WTC11 (cell line): Measurements from ENCODE around the gene TDP1. TPM values are rescaled to one million over a fixed set of nuclear protein-coding genes. Genes with fewer than 3 reads are reported as not detected.

Source experiments
- ATAC-seq: fragments of 200-7000 bp; cut with Tn5 transposase; 2 replicates; pipeline ENCODE4 v1.10.0; 2021; ENCODE audit warnings: mild to moderate bottlenecking, moderate library complexity
- CTCF ChIA-PET: fragments of 300-600 bp; sonication (Branson Sonifier 250); formaldehyde crosslinking; loops from one replicate; lab custom pipeline; 2021; ENCODE audit warnings: antibody characterized with exemption; lab: Charles Lee
- POLR2A ChIA-PET: fragments of 350-600 bp; sonication (Branson Sonifier 250); formaldehyde crosslinking; loops from one replicate; lab custom pipeline; 2021; ENCODE audit warnings: antibody characterized with exemption; lab: Charles Lee
- DNase-seq: peaks from one replicate; pipeline ENCODE4 v3.0.0; 2021; ENCODE audit warnings: low spot score
- H3K27ac Mint-ChIP-seq: 2 replicates; pipeline ENCODE4 v1.8.0; 2021; ENCODE audit warnings: mixed read lengths
- H3K27me3 Mint-ChIP-seq: 2 replicates; pipeline ENCODE4 v1.8.0; 2021; ENCODE audit warnings: low read depth, mild to moderate bottlenecking, moderate library complexity, mixed read lengths
- H3K36me3 Mint-ChIP-seq: 2 replicates; pipeline ENCODE4 v1.8.0; 2021; ENCODE audit warnings: mixed read lengths
- H3K4me1 Mint-ChIP-seq: 2 replicates; pipeline ENCODE4 v1.8.0; 2022; ENCODE audit warnings: mixed read lengths
- H3K4me3 Mint-ChIP-seq: 2 replicates; pipeline ENCODE4 v1.8.0; 2021; ENCODE audit warnings: mild to moderate bottlenecking, moderate library complexity, mixed read lengths
- H3K9me3 Mint-ChIP-seq: 2 replicates; pipeline ENCODE4 v1.8.0; 2021; ENCODE audit warnings: mixed read lengths
- FOXJ3 ChIP-seq: sonication (generic); formaldehyde crosslinking; IDR thresholded peaks from 2 replicates; pipeline ENCODE4 v1.9.0; 2021; ENCODE audit warnings: missing genetic modification reagents, mild to moderate bottlenecking, borderline replicate concordance
- FOXP1 ChIP-seq: sonication (generic); formaldehyde crosslinking; IDR thresholded peaks from 2 replicates; pipeline ENCODE4 v1.8.0; 2022; ENCODE audit warnings: missing genetic modification reagents, mild to moderate bottlenecking, moderate library complexity, borderline replicate concordance
- GTF2I ChIP-seq: fragments of 250-450 bp; sonication (Bioruptor Pico); conservative IDR thresholded peaks from 2 replicates; pipeline ENCODE4 v1.4.0; 2021; ENCODE audit warnings: mild to moderate bottlenecking
- IRF2 ChIP-seq: sonication (generic); formaldehyde crosslinking; IDR thresholded peaks from 2 replicates; pipeline ENCODE4 v1.8.0; 2022; ENCODE audit warnings: low read depth, missing genetic modification reagents, borderline replicate concordance
- JUN ChIP-seq: sonication (generic); formaldehyde crosslinking; IDR thresholded peaks from 2 replicates; pipeline ENCODE4 v1.8.0; 2023; ENCODE audit warnings: mild to moderate bottlenecking, missing genetic modification reagents
- NR2C2 ChIP-seq: sonication (generic); formaldehyde crosslinking; IDR thresholded peaks from 2 replicates; pipeline ENCODE4 v1.8.0; 2022; ENCODE audit warnings: mild to moderate bottlenecking, missing genetic modification reagents
- NR3C1 ChIP-seq: sonication (generic); formaldehyde crosslinking; conservative IDR thresholded peaks from 2 replicates; pipeline ENCODE4 v1.8.1; 2023; ENCODE audit warnings: low read depth, mild to moderate bottlenecking, missing genetic modification reagents
- TP53 ChIP-seq: sonication (generic); formaldehyde crosslinking; IDR thresholded peaks from 2 replicates; pipeline ENCODE4 v1.8.1; 2023; ENCODE audit warnings: mild to moderate bottlenecking, missing genetic modification reagents
- ZNF232 ChIP-seq: sonication (generic); formaldehyde crosslinking; IDR thresholded peaks from 2 replicates; pipeline ENCODE4 v1.8.0; 2022; ENCODE audit warnings: mild to moderate bottlenecking, missing genetic modification reagents
- total RNA-seq: library from RNA; stranded (reverse); gene quantifications from 3 replicates; pipeline ENCODE4 v1.2.3, GENCODE V29; 2021
- TF ChIP-seq, protein P1 (sequence below): sonication (generic); formaldehyde crosslinking; IDR thresholded peaks from 2 replicates; pipeline ENCODE4 v1.8.0; 2023; ENCODE audit warnings: missing genetic modification reagents
- TF ChIP-seq, protein P2 (sequence below): sonication (generic); formaldehyde crosslinking; IDR thresholded peaks from 2 replicates; pipeline ENCODE4 v1.8.1; 2022; ENCODE audit warnings: low read depth, mild to moderate bottlenecking, moderate library complexity, missing genetic modification reagents, borderline replicate concordance
- TF ChIP-seq, protein P3 (sequence below): sonication (generic); formaldehyde crosslinking; IDR thresholded peaks from 2 replicates; pipeline ENCODE4 v1.8.1; 2023; ENCODE audit warnings: mild to moderate bottlenecking, missing genetic modification reagents
- TF ChIP-seq, protein P4 (sequence below): sonication (generic); formaldehyde crosslinking; IDR thresholded peaks from 2 replicates; pipeline ENCODE4 v1.8.1; 2023; ENCODE audit warnings: mild to moderate bottlenecking, missing genetic modification reagents
- TF ChIP-seq, protein P5 (sequence below): fragments of 250-450 bp; sonication (Bioruptor Pico); IDR thresholded peaks from 2 replicates; pipeline ENCODE4 v1.8.0; 2021; ENCODE audit warnings: mild to moderate bottlenecking
- TF ChIP-seq, protein P6 (sequence below): sonication (generic); formaldehyde crosslinking; IDR thresholded peaks from 2 replicates; pipeline ENCODE4 v1.8.0; 2023; ENCODE audit warnings: mild to moderate bottlenecking, missing genetic modification reagents
- TF ChIP-seq, protein P7 (sequence below): fragments of 250-450 bp; sonication (Bioruptor Pico); IDR thresholded peaks from 2 replicates; pipeline ENCODE4 v1.9.0; 2021; ENCODE audit warnings: moderate library complexity, mild to moderate bottlenecking, inconsistent platforms, borderline replicate concordance

The TDP1 gene
- total RNA-seq, 1 experiment from 2014 or later: 59.8 TPM

DNA sequence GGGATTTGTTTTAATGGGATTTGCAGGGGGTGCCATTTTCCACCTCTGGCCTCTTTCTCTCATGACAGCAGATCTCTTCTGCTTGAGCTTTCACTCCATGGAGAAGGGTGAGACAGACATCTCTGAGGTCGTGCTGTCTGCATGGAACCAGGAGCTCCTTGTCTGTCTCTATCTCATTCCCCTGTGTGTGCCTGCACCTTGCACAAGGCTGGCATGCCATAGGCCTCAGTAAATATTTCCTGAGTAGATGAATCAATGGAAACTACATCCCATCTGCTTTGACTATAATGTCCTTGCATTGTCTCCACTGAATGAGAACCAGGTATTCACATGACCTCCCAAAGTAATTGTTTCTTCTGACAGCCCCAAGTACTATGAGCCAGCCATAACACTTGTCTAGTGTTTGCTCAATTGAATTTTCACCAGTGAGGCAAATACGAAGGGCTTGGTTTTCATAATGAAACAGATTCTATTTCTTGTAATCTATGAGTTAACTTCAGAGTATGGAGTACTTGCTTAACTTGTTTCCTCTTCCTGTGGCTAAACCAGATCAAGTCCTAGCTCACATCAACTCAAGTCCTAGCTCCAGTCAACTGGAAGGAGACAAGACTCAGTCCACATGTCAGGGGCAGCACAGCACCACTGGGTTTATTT lies 138.3 kb downstream of the TDP1 start:
- peaks cover 7% of the 10 kb centered on the region for H3K36me3 Mint-ChIP-seq
- no peak for DNase-seq
- ChIA-PET POLR2A (no interaction called here), CTCF (interaction anchor here (0.7 kb wide), 1 partner anchor 367 kb away, joined by 3 read pairs; no protein-coding TSS in a partner anchor)
- peaks cover 7% of the 10 kb centered on the region for H3K27me3 Mint-ChIP-seq
- TF ChIP-seq FOXJ3 (CRISPR knock-in tag): no peak
- TF ChIP-seq, protein P1, sequence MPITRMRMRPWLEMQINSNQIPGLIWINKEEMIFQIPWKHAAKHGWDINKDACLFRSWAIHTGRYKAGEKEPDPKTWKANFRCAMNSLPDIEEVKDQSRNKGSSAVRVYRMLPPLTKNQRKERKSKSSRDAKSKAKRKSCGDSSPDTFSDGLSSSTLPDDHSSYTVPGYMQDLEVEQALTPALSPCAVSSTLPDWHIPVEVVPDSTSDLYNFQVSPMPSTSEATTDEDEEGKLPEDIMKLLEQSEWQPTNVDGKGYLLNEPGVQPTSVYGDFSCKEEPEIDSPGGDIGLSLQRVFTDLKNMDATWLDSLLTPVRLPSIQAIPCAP (CRISPR knock-in tag): no peak
- no peak for TF ChIP-seq FOXP1 (CRISPR knock-in tag)
- TF ChIP-seq GTF2I (CRISPR knock-in tag): no peak
- TF ChIP-seq, protein P2, sequence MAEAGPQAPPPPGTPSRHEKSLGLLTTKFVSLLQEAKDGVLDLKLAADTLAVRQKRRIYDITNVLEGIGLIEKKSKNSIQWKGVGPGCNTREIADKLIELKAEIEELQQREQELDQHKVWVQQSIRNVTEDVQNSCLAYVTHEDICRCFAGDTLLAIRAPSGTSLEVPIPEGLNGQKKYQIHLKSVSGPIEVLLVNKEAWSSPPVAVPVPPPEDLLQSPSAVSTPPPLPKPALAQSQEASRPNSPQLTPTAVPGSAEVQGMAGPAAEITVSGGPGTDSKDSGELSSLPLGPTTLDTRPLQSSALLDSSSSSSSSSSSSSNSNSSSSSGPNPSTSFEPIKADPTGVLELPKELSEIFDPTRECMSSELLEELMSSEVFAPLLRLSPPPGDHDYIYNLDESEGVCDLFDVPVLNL (CRISPR knock-in tag): no peak
- TF ChIP-seq, protein P3, sequence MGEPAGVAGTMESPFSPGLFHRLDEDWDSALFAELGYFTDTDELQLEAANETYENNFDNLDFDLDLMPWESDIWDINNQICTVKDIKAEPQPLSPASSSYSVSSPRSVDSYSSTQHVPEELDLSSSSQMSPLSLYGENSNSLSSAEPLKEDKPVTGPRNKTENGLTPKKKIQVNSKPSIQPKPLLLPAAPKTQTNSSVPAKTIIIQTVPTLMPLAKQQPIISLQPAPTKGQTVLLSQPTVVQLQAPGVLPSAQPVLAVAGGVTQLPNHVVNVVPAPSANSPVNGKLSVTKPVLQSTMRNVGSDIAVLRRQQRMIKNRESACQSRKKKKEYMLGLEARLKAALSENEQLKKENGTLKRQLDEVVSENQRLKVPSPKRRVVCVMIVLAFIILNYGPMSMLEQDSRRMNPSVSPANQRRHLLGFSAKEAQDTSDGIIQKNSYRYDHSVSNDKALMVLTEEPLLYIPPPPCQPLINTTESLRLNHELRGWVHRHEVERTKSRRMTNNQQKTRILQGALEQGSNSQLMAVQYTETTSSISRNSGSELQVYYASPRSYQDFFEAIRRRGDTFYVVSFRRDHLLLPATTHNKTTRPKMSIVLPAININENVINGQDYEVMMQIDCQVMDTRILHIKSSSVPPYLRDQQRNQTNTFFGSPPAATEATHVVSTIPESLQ (CRISPR knock-in tag): no peak
- TF ChIP-seq IRF2: no peak
- TF ChIP-seq ZNF232: no peak
- TF ChIP-seq TP53 (CRISPR knock-in tag): no peak
- no peak for TF ChIP-seq JUN (CRISPR knock-in tag)
- TF ChIP-seq, protein P4, sequence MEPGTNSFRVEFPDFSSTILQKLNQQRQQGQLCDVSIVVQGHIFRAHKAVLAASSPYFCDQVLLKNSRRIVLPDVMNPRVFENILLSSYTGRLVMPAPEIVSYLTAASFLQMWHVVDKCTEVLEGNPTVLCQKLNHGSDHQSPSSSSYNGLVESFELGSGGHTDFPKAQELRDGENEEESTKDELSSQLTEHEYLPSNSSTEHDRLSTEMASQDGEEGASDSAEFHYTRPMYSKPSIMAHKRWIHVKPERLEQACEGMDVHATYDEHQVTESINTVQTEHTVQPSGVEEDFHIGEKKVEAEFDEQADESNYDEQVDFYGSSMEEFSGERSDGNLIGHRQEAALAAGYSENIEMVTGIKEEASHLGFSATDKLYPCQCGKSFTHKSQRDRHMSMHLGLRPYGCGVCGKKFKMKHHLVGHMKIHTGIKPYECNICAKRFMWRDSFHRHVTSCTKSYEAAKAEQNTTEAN (CRISPR knock-in tag): no peak
- no peak for TF ChIP-seq NR2C2 (CRISPR knock-in tag)
- TF ChIP-seq, protein P5, sequence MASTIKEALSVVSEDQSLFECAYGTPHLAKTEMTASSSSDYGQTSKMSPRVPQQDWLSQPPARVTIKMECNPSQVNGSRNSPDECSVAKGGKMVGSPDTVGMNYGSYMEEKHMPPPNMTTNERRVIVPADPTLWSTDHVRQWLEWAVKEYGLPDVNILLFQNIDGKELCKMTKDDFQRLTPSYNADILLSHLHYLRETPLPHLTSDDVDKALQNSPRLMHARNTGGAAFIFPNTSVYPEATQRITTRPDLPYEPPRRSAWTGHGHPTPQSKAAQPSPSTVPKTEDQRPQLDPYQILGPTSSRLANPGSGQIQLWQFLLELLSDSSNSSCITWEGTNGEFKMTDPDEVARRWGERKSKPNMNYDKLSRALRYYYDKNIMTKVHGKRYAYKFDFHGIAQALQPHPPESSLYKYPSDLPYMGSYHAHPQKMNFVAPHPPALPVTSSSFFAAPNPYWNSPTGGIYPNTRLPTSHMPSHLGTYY (CRISPR knock-in tag): no peak
- TF ChIP-seq, protein P6, sequence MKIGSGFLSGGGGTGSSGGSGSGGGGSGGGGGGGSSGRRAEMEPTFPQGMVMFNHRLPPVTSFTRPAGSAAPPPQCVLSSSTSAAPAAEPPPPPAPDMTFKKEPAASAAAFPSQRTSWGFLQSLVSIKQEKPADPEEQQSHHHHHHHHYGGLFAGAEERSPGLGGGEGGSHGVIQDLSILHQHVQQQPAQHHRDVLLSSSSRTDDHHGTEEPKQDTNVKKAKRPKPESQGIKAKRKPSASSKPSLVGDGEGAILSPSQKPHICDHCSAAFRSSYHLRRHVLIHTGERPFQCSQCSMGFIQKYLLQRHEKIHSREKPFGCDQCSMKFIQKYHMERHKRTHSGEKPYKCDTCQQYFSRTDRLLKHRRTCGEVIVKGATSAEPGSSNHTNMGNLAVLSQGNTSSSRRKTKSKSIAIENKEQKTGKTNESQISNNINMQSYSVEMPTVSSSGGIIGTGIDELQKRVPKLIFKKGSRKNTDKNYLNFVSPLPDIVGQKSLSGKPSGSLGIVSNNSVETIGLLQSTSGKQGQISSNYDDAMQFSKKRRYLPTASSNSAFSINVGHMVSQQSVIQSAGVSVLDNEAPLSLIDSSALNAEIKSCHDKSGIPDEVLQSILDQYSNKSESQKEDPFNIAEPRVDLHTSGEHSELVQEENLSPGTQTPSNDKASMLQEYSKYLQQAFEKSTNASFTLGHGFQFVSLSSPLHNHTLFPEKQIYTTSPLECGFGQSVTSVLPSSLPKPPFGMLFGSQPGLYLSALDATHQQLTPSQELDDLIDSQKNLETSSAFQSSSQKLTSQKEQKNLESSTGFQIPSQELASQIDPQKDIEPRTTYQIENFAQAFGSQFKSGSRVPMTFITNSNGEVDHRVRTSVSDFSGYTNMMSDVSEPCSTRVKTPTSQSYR (CRISPR knock-in tag): no peak
- TF ChIP-seq NR3C1 (CRISPR knock-in tag): no peak
- TF ChIP-seq, protein P7, sequence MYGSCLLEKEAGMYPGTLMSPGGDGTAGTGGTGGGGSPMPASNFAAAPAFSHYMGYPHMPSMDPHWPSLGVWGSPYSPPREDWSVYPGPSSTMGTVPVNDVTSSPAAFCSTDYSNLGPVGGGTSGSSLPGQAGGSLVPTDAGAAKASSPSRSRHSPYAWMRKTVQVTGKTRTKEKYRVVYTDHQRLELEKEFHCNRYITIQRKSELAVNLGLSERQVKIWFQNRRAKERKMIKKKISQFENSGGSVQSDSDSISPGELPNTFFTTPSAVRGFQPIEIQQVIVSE (CRISPR knock-in tag): no peak
- H3K4me3 Mint-ChIP-seq: no peak overlapping the region
- H3K9me3 Mint-ChIP-seq: peaks cover 16% of the 10 kb centered on the region
- peaks cover 11% of the 10 kb centered on the region for H3K4me1 Mint-ChIP-seq
- no peak overlapping the region for H3K27ac Mint-ChIP-seq
- no peak for ATAC-seq

Other genes starting within 250 kb of the TDP1 start
- 15.5 to 18.8 TPM (median 18.0 TPM) in 3 replicates for gene EFCAB11, start 1.2 kb upstream of the TDP1 start, total RNA-seq
- 0.14 to 0.27 TPM (median 0.17 TPM) in 3 replicates for gene KCNK13, start 106.1 kb downstream of the TDP1 start, total RNA-seq